ENCODE data around the gene ATP5F1E. TPM values are rescaled to one million over a fixed set of nuclear protein-coding genes. Genes with fewer than 3 reads are reported as not detected.

The ATP5F1E gene
- total and polyA plus RNA-seq, 4 donors = 18.4 to 88.8 (median 64.1) TPM

DNA sequence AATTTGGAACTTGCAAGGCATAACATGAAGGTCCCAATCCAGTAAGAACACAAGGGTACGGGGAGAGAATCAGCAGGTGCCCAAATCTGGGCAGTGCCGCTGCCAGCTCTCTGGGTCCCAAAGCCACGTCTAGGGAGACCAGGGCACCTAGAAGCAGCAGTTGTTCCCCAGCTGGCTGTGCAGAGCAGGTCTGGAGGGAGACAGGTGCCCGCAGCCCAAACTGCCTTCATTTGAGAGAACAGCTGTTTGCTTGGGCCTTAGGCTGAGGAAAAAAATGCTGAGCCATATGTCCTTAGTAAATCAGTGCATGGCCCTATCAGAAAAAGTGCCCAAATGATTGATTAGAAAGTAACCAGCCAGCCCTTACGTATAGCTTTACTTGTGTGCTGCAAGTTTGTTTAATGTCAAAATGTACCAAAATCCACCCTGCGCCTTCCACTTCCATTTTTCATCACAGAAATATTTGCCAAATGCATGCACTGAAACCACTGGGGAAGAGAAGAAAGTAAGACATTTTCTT is 19.6 kb upstream of the ATP5F1E start:
- no peak for ATAC-seq (ENCODE audit: insufficient read depth, low FRiP score)

DNA sequence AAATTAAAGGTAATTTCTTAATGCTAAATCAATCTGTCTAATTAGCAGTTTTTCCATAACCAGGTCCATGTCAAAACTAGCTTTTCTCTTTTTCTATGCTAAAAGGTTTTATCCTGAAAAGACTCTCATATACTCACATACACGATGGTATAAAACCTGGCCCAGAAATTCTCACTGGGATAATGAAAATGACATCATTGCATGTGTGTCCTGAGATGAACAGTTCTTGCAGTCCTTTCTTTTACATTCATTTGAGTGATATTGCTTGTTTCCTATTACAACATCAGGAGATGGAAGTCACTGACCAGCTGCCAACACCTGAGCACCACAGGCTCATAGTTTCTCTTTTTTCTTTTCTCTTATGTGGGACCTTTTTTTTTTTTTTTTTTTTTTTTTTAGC is 18.3 kb upstream of the ATP5F1E start:
- no peaks in the 10 kb centered on the region for H3K36me3 ChIP-seq (ENCODE audit: control insufficient read depth in 4 of 4, insufficient read depth in 4 of 4, low read length in 4 of 4)
- DNase-seq (no peak), ATAC-seq (ENCODE audit: insufficient read depth, low FRiP score) (no peak)
- peaks cover 0 to 3% (median 2%) of the 10 kb centered on the region in 3 donors for H3K27me3 ChIP-seq (ENCODE audit: control insufficient read depth in 3 of 3, insufficient read depth in 3 of 3, low read length in 2 of 3)
- peaks cover 0 to 8% (median 0%) of the 10 kb centered on the region in 5 donors for H3K4me1 ChIP-seq (ENCODE audit: control insufficient read depth in 5 of 5, insufficient read depth in 5 of 5, low read length in 5 of 5)
- H3K4me3 ChIP-seq = no peak overlapping the region
- WGBS, 2 donors = 81 to 85% methylated on average over 1 of the region's 1 CpG
- H3K27ac ChIP-seq (ENCODE audit: low read depth in 1 of 2, low read length in 1 of 2) = no peak overlapping the region
- H3K9me3 ChIP-seq (ENCODE audit: control insufficient read depth in 4 of 4, insufficient read depth in 3 of 4, low read length in 3 of 4) = no peaks in the 10 kb centered on the region
- TF ChIP-seq, protein P1, sequence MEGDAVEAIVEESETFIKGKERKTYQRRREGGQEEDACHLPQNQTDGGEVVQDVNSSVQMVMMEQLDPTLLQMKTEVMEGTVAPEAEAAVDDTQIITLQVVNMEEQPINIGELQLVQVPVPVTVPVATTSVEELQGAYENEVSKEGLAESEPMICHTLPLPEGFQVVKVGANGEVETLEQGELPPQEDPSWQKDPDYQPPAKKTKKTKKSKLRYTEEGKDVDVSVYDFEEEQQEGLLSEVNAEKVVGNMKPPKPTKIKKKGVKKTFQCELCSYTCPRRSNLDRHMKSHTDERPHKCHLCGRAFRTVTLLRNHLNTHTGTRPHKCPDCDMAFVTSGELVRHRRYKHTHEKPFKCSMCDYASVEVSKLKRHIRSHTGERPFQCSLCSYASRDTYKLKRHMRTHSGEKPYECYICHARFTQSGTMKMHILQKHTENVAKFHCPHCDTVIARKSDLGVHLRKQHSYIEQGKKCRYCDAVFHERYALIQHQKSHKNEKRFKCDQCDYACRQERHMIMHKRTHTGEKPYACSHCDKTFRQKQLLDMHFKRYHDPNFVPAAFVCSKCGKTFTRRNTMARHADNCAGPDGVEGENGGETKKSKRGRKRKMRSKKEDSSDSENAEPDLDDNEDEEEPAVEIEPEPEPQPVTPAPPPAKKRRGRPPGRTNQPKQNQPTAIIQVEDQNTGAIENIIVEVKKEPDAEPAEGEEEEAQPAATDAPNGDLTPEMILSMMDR (IDR thresholded peaks at IDR 0.05; ENCODE audit: control extremely low read depth, extremely low read depth) = no peak
- H3K9ac ChIP-seq (ENCODE audit: insufficient read depth in 1 of 2, low read length in 2 of 2) = no peak overlapping the region

More for the DNA sequence above, 19.6 kb upstream of the ATP5F1E start:
- H3K4me1 ChIP-seq (ENCODE audit: control insufficient read depth in 5 of 5, insufficient read depth in 5 of 5, low read length in 5 of 5) = peaks cover 0 to 8% (median 0%) of the 10 kb centered on the region in 5 donors
- TF ChIP-seq, protein P1 (IDR thresholded peaks at IDR 0.05; ENCODE audit: control extremely low read depth, extremely low read depth) = no peak
- H3K9me3 ChIP-seq (ENCODE audit: control insufficient read depth in 4 of 4, insufficient read depth in 3 of 4, low read length in 3 of 4) = no peaks in the 10 kb centered on the region
- no peak overlapping the region for H3K4me3 ChIP-seq
- no peaks in the 10 kb centered on the region for H3K36me3 ChIP-seq (ENCODE audit: control insufficient read depth in 4 of 4, insufficient read depth in 4 of 4, low read length in 4 of 4)
- peaks cover 0 to 3% (median 2%) of the 10 kb centered on the region in 3 donors for H3K27me3 ChIP-seq (ENCODE audit: control insufficient read depth in 3 of 3, insufficient read depth in 3 of 3, low read length in 2 of 3)
- no peak overlapping the region for H3K9ac ChIP-seq (ENCODE audit: insufficient read depth in 1 of 2, low read length in 2 of 2)
- 89 to 91% methylated on average over 6 of the region's 6 CpGs for WGBS, 2 donors
- DNase-seq = no peak
- no peak overlapping the region for H3K27ac ChIP-seq (ENCODE audit: low read depth in 1 of 2, low read length in 1 of 2)

GRCh38 chr20:59048681-59049030 is 16.5 kb upstream of the ATP5F1E start:
- no peak overlapping the region for H3K27ac ChIP-seq (ENCODE audit: low read depth in 1 of 2, low read length in 1 of 2)
- H3K36me3 ChIP-seq (ENCODE audit: control insufficient read depth in 4 of 4, insufficient read depth in 4 of 4, low read length in 4 of 4) = no peaks in the 10 kb centered on the region
- peaks cover 0 to 8% (median 0%) of the 10 kb centered on the region in 5 donors for H3K4me1 ChIP-seq (ENCODE audit: control insufficient read depth in 5 of 5, insufficient read depth in 5 of 5, low read length in 5 of 5)
- ATAC-seq (ENCODE audit: insufficient read depth, low FRiP score) (no peak), DNase-seq (no peak)
- TF ChIP-seq, protein P1 (IDR thresholded peaks at IDR 0.05; ENCODE audit: control extremely low read depth, extremely low read depth) = no peak
- H3K9ac ChIP-seq (ENCODE audit: insufficient read depth in 1 of 2, low read length in 2 of 2) = no peak overlapping the region
- no peak overlapping the region for H3K4me3 ChIP-seq
- 73 to 79% methylated on average over 2 of the region's 2 CpGs for WGBS, 2 donors
- H3K9me3 ChIP-seq (ENCODE audit: control insufficient read depth in 4 of 4, insufficient read depth in 3 of 4, low read length in 3 of 4) = no peaks in the 10 kb centered on the region
- H3K27me3 ChIP-seq (ENCODE audit: control insufficient read depth in 3 of 3, insufficient read depth in 3 of 3, low read length in 2 of 3) = peaks cover 0 to 3% (median 2%) of the 10 kb centered on the region in 3 donors

All from lung (tissue), 12 donors.